Liver (tissue), 3 donors: ENCODE data around the gene VSIG10L2.

ENCODE experiments used
- EGR1 ChIP-seq, 2 donors: IDR thresholded peaks; 2 replicates each; pipeline ENCODE4 v1.6.1; 2016 to 2018; ENCODE audit warnings: antibody characterized with exemption in 2 of 2, low read depth in 2 of 2
- MAX ChIP-seq: IDR thresholded peaks from 2 replicates; pipeline ENCODE4 v1.6.1; 2016; ENCODE audit warnings: antibody characterized with exemption
- RAD21 ChIP-seq, 2 donors: IDR thresholded peaks; 2 replicates each; pipeline ENCODE4 v1.6.1; 2016; ENCODE audit warnings: antibody characterized with exemption in 2 of 2, mild to moderate bottlenecking in 2 of 2
- RXRA ChIP-seq, 2 donors: IDR thresholded peaks; 2 replicates each; pipeline ENCODE4 v1.6.1; 2017 to 2018; ENCODE audit warnings: antibody characterized with exemption in 2 of 2, mild to moderate bottlenecking in 1 of 2
- SP1 ChIP-seq: IDR thresholded peaks from 2 replicates; pipeline ENCODE4 v1.6.1; 2018; ENCODE audit warnings: antibody characterized with exemption, mild to moderate bottlenecking
- YY1 ChIP-seq: IDR thresholded peaks from 2 replicates; pipeline ENCODE4 v1.6.1; 2016; ENCODE audit warnings: antibody characterized with exemption, mild to moderate bottlenecking
- TF ChIP-seq, protein P1 (sequence below): IDR thresholded peaks from 2 replicates; pipeline ENCODE4 v1.6.1; 2016; ENCODE audit warnings: antibody characterized with exemption
- TF ChIP-seq, protein P2 (sequence below): fragments of 150-350 bp; IDR thresholded peaks from 2 replicates; pipeline ENCODE4 v1.5.1; 2017; ENCODE audit warnings: improper control_type of control experiment, low read depth, low read length; ENCODE audit not compliant: missing input control
- TF ChIP-seq, protein P3 (sequence below): IDR thresholded peaks from 2 replicates; pipeline ENCODE4 v1.6.1; 2016; ENCODE audit warnings: antibody characterized with exemption, mild to moderate bottlenecking
- donor health status: healthy.
- donor health status: healthy.

DNA sequence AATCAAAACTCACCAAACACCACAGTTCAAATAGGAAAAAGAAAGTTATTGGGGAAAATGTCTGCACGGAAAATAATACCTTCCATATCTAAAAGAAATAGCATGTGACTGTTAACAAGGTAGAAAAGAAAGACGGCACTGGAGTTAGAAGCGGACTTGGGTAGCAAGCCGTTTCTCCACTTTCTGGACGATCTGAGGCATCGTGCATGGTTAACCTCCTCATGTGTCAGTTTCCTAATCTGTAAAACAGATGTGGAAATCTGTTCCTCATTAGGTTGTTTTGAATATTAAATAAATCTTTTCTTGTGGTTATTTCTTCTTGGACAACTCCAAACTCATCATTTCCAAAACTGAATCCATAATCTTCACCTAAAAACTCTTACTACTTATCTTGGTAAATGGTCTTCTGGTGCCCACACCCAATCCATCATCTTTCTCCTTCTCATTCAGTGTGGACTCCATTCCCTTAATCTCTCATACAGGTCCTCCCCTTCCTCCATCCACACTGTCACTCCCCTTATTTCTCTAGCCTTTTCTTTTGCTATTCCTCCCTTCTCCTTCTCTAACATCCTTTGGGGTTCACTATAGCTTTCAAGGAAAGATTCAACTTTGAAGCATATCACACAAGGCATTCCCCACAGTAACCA is 53.5 kb downstream of the VSIG10L2 start:
- TF ChIP-seq, protein P1, sequence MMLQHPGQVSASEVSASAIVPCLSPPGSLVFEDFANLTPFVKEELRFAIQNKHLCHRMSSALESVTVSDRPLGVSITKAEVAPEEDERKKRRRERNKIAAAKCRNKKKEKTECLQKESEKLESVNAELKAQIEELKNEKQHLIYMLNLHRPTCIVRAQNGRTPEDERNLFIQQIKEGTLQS = no peak
- TF ChIP-seq, protein P2, sequence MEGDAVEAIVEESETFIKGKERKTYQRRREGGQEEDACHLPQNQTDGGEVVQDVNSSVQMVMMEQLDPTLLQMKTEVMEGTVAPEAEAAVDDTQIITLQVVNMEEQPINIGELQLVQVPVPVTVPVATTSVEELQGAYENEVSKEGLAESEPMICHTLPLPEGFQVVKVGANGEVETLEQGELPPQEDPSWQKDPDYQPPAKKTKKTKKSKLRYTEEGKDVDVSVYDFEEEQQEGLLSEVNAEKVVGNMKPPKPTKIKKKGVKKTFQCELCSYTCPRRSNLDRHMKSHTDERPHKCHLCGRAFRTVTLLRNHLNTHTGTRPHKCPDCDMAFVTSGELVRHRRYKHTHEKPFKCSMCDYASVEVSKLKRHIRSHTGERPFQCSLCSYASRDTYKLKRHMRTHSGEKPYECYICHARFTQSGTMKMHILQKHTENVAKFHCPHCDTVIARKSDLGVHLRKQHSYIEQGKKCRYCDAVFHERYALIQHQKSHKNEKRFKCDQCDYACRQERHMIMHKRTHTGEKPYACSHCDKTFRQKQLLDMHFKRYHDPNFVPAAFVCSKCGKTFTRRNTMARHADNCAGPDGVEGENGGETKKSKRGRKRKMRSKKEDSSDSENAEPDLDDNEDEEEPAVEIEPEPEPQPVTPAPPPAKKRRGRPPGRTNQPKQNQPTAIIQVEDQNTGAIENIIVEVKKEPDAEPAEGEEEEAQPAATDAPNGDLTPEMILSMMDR = no peak
- TF ChIP-seq RAD21 (IDR thresholded peaks at IDR 0.05) (no peak), RXRA (IDR thresholded peaks at IDR 0.05) (no peak), EGR1 (IDR thresholded peaks at IDR 0.05; ENCODE audit: low read depth in 2 of 2) (no peak), SP1 (no peak), YY1 (no peak), MAX (no peak)
- TF ChIP-seq, protein P3, sequence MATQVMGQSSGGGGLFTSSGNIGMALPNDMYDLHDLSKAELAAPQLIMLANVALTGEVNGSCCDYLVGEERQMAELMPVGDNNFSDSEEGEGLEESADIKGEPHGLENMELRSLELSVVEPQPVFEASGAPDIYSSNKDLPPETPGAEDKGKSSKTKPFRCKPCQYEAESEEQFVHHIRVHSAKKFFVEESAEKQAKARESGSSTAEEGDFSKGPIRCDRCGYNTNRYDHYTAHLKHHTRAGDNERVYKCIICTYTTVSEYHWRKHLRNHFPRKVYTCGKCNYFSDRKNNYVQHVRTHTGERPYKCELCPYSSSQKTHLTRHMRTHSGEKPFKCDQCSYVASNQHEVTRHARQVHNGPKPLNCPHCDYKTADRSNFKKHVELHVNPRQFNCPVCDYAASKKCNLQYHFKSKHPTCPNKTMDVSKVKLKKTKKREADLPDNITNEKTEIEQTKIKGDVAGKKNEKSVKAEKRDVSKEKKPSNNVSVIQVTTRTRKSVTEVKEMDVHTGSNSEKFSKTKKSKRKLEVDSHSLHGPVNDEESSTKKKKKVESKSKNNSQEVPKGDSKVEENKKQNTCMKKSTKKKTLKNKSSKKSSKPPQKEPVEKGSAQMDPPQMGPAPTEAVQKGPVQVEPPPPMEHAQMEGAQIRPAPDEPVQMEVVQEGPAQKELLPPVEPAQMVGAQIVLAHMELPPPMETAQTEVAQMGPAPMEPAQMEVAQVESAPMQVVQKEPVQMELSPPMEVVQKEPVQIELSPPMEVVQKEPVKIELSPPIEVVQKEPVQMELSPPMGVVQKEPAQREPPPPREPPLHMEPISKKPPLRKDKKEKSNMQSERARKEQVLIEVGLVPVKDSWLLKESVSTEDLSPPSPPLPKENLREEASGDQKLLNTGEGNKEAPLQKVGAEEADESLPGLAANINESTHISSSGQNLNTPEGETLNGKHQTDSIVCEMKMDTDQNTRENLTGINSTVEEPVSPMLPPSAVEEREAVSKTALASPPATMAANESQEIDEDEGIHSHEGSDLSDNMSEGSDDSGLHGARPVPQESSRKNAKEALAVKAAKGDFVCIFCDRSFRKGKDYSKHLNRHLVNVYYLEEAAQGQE = no peak
